NCI-H524 (cell line): ENCODE measurements around the gene DTX3.
A peak's percentile ranks its signal among the peaks of the same experiment; 100 is the strongest.

ENCODE experiments used
- DNase-seq, 2 experiments: peaks; one replicate each; lab custom pipeline; 2025; lab: John Stamatoyannopoulos, UW

The DTX3 gene

GRCh38 chr12:57620245-57620935 is 15.8 kb downstream of the DTX3 start:
- DNase-seq: no peak

- no peak for DNase-seq
These were observed 16.4 kb downstream of the DTX3 start for GRCh38 chr12:57620936-57621496.

GRCh38 chr12:57621497-57622292 is 17.1 kb downstream of the DTX3 start:
- DNase-seq: peak; percentile 4 to 66

GRCh38 chr12:57622293-57623245 is 17.9 kb downstream of the DTX3 start:
- DNase-seq: no peak

GRCh38 chr12:57623385-57623784 is 18.8 kb downstream of the DTX3 start:
- DNase-seq: no peak

- DNase-seq: no peak
These were observed 19.3 kb downstream of the DTX3 start for GRCh38 chr12:57623811-57624390.

GRCh38 chr12:57624441-57625220 is 20.0 kb downstream of the DTX3 start:
- no peak for DNase-seq

GRCh38 chr12:57625261-57626032 is 20.8 kb downstream of the DTX3 start:
- DNase-seq: no peak

GRCh38 chr12:57626111-57626920 is 21.7 kb downstream of the DTX3 start:
- DNase-seq: no peak

- DNase-seq: no peak
These were observed 22.4 kb downstream of the DTX3 start for GRCh38 chr12:57626921-57627445.

- DNase-seq: no peak
These were observed 23.1 kb downstream of the DTX3 start for GRCh38 chr12:57627501-57628279.

GRCh38 chr12:57628280-57629191 is 23.9 kb downstream of the DTX3 start:
- DNase-seq: no peak

GRCh38 chr12:57629897-57630471 is 25.4 kb downstream of the DTX3 start:
- DNase-seq: no peak

GRCh38 chr12:57630891-57631433 is 26.3 kb downstream of the DTX3 start:
- DNase-seq: no peak

GRCh38 chr12:57631566-57632072 is 27.0 kb downstream of the DTX3 start:
- DNase-seq: no peak
